ENCODE data around the gene LGR4. TPM values are rescaled to one million over a fixed set of nuclear protein-coding genes. Genes with fewer than 3 reads are reported as not detected.

The LGR4 gene
- total and polyA plus RNA-seq, 2 of the 13 experiments (the other 11 are each of a cell fraction or from before 2014, with no cell fraction given) = 42.1 to 68.7 TPM

- POLR2A ChIA-PET = interaction anchor here (1.4 to 2.4 kb wide), 3 partner anchors 16 to 82 kb away, joined by 6 to 17 read pairs (median 6); partner anchors contain the start of gene LGR4
- TF ChIP-seq GLI4 (CRISPR knock-in tag; IDR thresholded peaks at IDR 0.05; ENCODE audit: borderline replicate concordance) (no peak), GATAD2A (CRISPR knock-in tag; IDR thresholded peaks at IDR 0.05) (peak; percentile 49), MLX (CRISPR knock-in tag; IDR thresholded peaks at IDR 0.05) (no peak), CEBPB (IDR thresholded peaks at IDR 0.05; ENCODE audit: borderline replicate concordance, low read depth, low read length) (no peak), ZFP37 (CRISPR knock-in tag; IDR thresholded peaks at IDR 0.05; ENCODE audit: borderline replicate concordance) (no peak), ZNF460 (CRISPR knock-in tag; IDR thresholded peaks at IDR 0.05; ENCODE audit: borderline replicate concordance) (no peak), FOXA1 (IDR thresholded peaks at IDR 0.05) (no peak), FOXA1 (CRISPR knock-in tag; IDR thresholded peaks at IDR 0.05) (0 out of 2 replicates have a peak, but pooled peaks have one; percentile 13), NRL (CRISPR knock-in tag; IDR thresholded peaks at IDR 0.05; ENCODE audit: borderline replicate concordance) (no peak), RBM39 (IDR thresholded peaks at IDR 0.05; ENCODE audit: low read depth, low read length, poor library complexity, severe bottlenecking) (no peak), MYC (CRISPR knock-in tag; IDR thresholded peaks at IDR 0.05; ENCODE audit: borderline replicate concordance) (no peak), REXO4 (CRISPR knock-in tag; IDR thresholded peaks at IDR 0.05; ENCODE audit: borderline replicate concordance) (no peak), MIER2 (CRISPR knock-in tag; IDR thresholded peaks at IDR 0.05) (no peak), SRSF1 (optimal IDR thresholded peaks at IDR 0.05; ENCODE audit: low read depth, low read length) (no peak), HOMEZ (CRISPR knock-in tag; IDR thresholded peaks at IDR 0.05; ENCODE audit: low read depth) (0 out of 2 replicates have a peak, but pooled peaks have one; percentile 9), ZNF558 (CRISPR knock-in tag; IDR thresholded peaks at IDR 0.05; ENCODE audit: borderline replicate concordance) (no peak), ZNF30 (CRISPR knock-in tag; IDR thresholded peaks at IDR 0.05) (no peak), BCL6 (CRISPR knock-in tag; IDR thresholded peaks at IDR 0.05) (0 out of 2 replicates have a peak, but pooled peaks have one; percentile 21), CREB1 (IDR thresholded peaks at IDR 0.05) (no peak), CREB1 (CRISPR knock-in tag; IDR thresholded peaks at IDR 0.05) (peak; percentile 33; the same call in 1 of the 2 replicates), ZMYM4 (CRISPR knock-in tag; IDR thresholded peaks at IDR 0.05) (peak; percentile 39; the same call in 1 of the 2 replicates), SOX13 (IDR thresholded peaks at IDR 0.05) (no peak), SOX13 (CRISPR knock-in tag; conservative IDR thresholded peaks at IDR 0.05 in 1 of 2, IDR thresholded peaks at IDR 0.05 in 1 of 2) (peak in 1 of 2 experiments; percentile 42; a peak in 1 of 4 replicates), ZNF891 (CRISPR knock-in tag; IDR thresholded peaks at IDR 0.05) (no peak)
- TF ChIP-seq, protein P1, sequence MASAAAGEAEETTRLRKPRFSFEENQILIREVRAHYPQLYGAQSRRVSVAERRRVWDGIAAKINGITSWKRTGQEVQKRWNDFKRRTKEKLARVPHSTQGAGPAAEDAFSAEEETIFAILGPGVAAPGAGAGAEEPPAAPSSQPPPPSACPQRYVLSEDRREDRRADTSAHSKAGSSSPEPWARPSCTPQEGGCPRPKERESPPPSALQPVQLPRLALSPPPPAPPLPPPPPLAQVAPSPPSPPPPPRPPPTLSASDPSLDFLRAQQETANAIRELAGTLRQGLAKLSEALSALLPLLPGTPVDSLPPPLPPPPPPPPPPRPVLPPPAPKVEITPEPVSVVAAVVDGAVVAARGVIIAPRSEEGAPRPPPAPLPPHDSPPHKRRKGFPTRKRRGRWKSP (CRISPR knock-in tag; IDR thresholded peaks at IDR 0.05) = no peak
These were observed 15.7 kb downstream of the LGR4 start for GRCh38 chr11:27456795-27457329.

More at GRCh38 chr11:27456795-27457329, 15.7 kb downstream of the LGR4 start:
- Histone ChIP-seq H3K4me3 (replicated peaks in 1 of 3; ENCODE audit: insufficient read depth in 1 of 3, low read depth in 2 of 3, low read length in 3 of 3) (no peak overlapping the region), H3K27ac (ENCODE audit: extremely low read length, insufficient read depth, low read length) (peak overlapping the region; percentile 5), H2AFZ (ENCODE audit: low read length) (no peak overlapping the region), H3K79me2 (ENCODE audit: insufficient read depth, low read length) (peaks cover 98% of the 10 kb centered on the region), H3K9ac (ENCODE audit: insufficient read depth, low read depth, low read length) (no peak overlapping the region), H3K4me2 (ENCODE audit: low read depth, low read length) (peak overlapping the region; percentile 36; the same call in 1 of the 2 replicates), H3K27me3 (ENCODE audit: control insufficient read depth in 1 of 2, insufficient read depth in 2 of 2, low read length in 2 of 2) (no peaks in the 10 kb centered on the region), H3K9me3 (ENCODE audit: low read length) (no peaks in the 10 kb centered on the region), H3K36me3 (replicated peaks in 1 of 2; ENCODE audit: control insufficient read depth in 1 of 2, insufficient read depth in 2 of 2, low read length in 2 of 2) (no peaks in the 10 kb centered on the region; a peak in 1 of 5 replicates), H4K20me1 (ENCODE audit: insufficient read depth, low read length) (peaks cover 21% of the 10 kb centered on the region), H3K4me1 (ENCODE audit: insufficient read depth, low read length) (peaks cover 90% of the 10 kb centered on the region)
- no peak for DNase-seq (ENCODE audit: low spot score)
- CTCF ChIA-PET (ENCODE audit: low intra/inter-chr PET ratio, low total read pairs) = no interaction called here
- no peak for FAIRE-seq
- in situ Hi-C loops (cut with HindIII; ENCODE audit: extremely low pct_ligation_motif_present, low pct_unique_long_range_greater_than_20kb) = no loop called here
- intact Hi-C loops (cut with micrococcal nuclease; ENCODE audit: unreplicated experiment) = no loop called here
- no peak for ATAC-seq
- no TSS peak for BruUV-seq (replicated peaks)

All from HepG2 (cell line).